DND-41 (cell line): ENCODE measurements around the gene PODXL.

Experiments
- EZH2 ChIP-seq: IDR thresholded peaks from 3 replicates; pipeline ENCODE4 v1.6.1; 2012; ENCODE audit warnings: borderline replicate concordance, low read depth, mild to moderate bottlenecking, moderate library complexity, low read length, inconsistent platforms; ENCODE audit not compliant: severe bottlenecking
- TF ChIP-seq, protein P1 (sequence below): IDR thresholded peaks from 2 replicates; pipeline ENCODE4 v1.5.1; 2012; ENCODE audit warnings: borderline replicate concordance, low read length, moderate library complexity, mild to moderate bottlenecking; ENCODE audit not compliant: poor library complexity, severe bottlenecking; ENCODE audit errors: extremely low read depth

DNA sequence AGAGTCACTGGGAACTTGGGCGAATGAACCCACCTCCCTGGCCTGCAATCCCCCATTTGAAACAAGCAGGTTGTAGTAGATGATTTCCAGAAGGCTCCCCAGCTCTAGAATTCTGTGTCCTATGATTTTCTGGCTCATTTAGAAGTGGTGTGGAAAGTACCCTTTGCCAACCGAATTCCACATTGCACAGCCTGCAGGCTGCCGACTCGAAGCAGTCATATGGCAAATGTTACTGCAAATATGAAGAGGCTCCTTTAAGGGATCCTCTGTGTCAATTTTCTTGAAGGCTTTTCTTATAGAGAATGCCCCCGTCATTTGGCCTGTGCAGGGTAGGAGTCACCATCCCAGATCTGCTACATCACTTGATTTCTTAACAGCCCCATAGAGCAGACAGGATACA, 5.6 kb downstream of the PODXL start:
- TF ChIP-seq, protein P1, sequence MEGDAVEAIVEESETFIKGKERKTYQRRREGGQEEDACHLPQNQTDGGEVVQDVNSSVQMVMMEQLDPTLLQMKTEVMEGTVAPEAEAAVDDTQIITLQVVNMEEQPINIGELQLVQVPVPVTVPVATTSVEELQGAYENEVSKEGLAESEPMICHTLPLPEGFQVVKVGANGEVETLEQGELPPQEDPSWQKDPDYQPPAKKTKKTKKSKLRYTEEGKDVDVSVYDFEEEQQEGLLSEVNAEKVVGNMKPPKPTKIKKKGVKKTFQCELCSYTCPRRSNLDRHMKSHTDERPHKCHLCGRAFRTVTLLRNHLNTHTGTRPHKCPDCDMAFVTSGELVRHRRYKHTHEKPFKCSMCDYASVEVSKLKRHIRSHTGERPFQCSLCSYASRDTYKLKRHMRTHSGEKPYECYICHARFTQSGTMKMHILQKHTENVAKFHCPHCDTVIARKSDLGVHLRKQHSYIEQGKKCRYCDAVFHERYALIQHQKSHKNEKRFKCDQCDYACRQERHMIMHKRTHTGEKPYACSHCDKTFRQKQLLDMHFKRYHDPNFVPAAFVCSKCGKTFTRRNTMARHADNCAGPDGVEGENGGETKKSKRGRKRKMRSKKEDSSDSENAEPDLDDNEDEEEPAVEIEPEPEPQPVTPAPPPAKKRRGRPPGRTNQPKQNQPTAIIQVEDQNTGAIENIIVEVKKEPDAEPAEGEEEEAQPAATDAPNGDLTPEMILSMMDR, result no peak
- no peak for TF ChIP-seq EZH2
